HEK293T (cell line): ENCODE measurements around the gene FZR1.

Experiments
- BHLHE40 ChIP-seq: fragments of 450-650 bp; IDR thresholded peaks from 2 replicates; pipeline ENCODE4 v1.6.1; 2016; ENCODE audit warnings: mild to moderate bottlenecking, moderate library complexity, borderline replicate concordance
- ELF4 ChIP-seq: fragments of 450-650 bp; IDR thresholded peaks from 2 replicates; pipeline ENCODE4 v1.6.1; 2017; ENCODE audit warnings: antibody characterized with exemption
- FOXA1 ChIP-seq: fragments of 450-650 bp; IDR thresholded peaks from 2 replicates; pipeline ENCODE4 v1.6.1; 2016; ENCODE audit warnings: mild to moderate bottlenecking
- FOXK2 ChIP-seq: fragments of 450-650 bp; IDR thresholded peaks from 2 replicates; pipeline ENCODE4 v1.6.1; 2016; ENCODE audit warnings: mild to moderate bottlenecking
- FOXM1 ChIP-seq: fragments of 450-650 bp; IDR thresholded peaks from 2 replicates; pipeline ENCODE4 v1.6.1; 2017; ENCODE audit warnings: mild to moderate bottlenecking, borderline replicate concordance
- HDGF ChIP-seq: fragments of 450-650 bp; IDR thresholded peaks from 2 replicates; pipeline ENCODE4 v1.6.1; 2017; ENCODE audit warnings: antibody characterized with exemption, borderline replicate concordance
- LEF1 ChIP-seq: fragments of 450-650 bp; IDR thresholded peaks from 2 replicates; pipeline ENCODE4 v1.6.1; 2017; ENCODE audit warnings: mild to moderate bottlenecking, borderline replicate concordance
- NFRKB ChIP-seq: fragments of 450-650 bp; IDR thresholded peaks from 2 replicates; pipeline ENCODE4 v1.6.1; 2016; ENCODE audit warnings: mild to moderate bottlenecking, moderate library complexity
- SP1 ChIP-seq: fragments of 450-650 bp; IDR thresholded peaks from 2 replicates; pipeline ENCODE4 v1.6.1; 2017
- SUZ12 ChIP-seq: fragments of 450-650 bp; IDR thresholded peaks from 2 replicates; pipeline ENCODE4 v1.6.1; 2016; ENCODE audit warnings: mild to moderate bottlenecking
- TARDBP ChIP-seq: fragments of 450-650 bp; IDR thresholded peaks from 2 replicates; pipeline ENCODE4 v1.6.1; 2016
- TF ChIP-seq, protein P1 (sequence below): fragments of 450-650 bp; IDR thresholded peaks from 2 replicates; pipeline ENCODE4 v1.6.1; 2016

DNA sequence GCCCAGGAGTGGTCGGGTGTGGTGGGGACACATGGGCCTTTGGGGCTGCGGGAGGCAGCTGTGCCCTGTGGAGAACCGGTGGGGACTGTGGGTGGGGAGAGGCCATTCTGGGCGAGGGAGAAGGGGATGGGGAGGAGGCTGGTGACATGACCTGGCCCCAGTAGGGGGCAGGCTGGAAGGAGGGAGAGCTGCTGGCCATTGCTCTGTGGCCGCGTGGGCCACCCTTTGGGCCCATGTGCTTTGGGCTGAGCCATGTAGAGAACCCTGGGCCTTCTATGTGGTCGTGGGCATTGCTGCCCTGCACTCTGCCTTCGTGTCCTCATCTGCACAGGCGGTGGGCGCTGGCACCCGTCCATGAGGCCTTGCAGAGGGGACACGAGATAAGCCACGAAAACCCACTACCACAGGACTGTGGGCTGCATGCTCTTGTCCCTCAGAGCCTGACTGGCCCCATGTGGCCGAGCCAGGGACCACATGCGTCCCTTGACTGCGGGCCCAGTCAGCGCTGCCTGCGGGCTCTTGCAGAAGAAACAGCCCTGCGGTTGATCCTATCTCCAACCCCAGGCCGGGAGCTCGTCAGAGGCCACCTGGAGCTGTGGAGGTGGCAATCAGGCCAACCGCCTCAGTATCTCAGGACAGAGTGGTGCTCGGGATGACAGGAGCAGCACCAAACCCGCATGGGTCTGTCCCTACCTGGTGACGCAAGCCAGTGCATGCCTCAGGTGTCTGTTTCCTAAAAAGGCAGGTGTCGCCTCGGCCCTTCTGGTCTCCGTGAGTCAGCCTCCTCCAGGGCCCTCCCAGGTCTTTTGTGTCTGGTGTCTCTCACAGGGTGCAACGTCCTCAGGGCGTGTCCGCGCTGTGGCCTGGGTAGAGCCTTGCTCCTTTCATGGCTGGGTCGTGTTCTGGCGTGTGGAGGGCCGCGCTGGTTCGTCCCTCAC is 14.3 kb downstream of the FZR1 start:
- TF ChIP-seq ELF4 (no peak), BHLHE40 (no peak), LEF1 (no peak), FOXA1 (no peak), SUZ12 (no peak), NFRKB (no peak), TARDBP (no peak), HDGF (no peak), SP1 (no peak), FOXM1 (no peak), FOXK2 (no peak)
- TF ChIP-seq, protein P1, sequence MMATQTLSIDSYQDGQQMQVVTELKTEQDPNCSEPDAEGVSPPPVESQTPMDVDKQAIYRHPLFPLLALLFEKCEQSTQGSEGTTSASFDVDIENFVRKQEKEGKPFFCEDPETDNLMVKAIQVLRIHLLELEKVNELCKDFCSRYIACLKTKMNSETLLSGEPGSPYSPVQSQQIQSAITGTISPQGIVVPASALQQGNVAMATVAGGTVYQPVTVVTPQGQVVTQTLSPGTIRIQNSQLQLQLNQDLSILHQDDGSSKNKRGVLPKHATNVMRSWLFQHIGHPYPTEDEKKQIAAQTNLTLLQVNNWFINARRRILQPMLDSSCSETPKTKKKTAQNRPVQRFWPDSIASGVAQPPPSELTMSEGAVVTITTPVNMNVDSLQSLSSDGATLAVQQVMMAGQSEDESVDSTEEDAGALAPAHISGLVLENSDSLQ: no peak
